Urothelium cell line (cell line): ENCODE measurements around the gene PDCD11.
"Not testable (repeated sequence)": the region's sequence is repeated elsewhere in the genome, so short reads cannot be mapped to it uniquely, and the experiment has no call there.

Source experiments
- DNase-seq: peaks from one replicate; pipeline ENCODE4 v3.0.0; 2011; ENCODE audit warnings: low spot score, mixed read lengths
- FAIRE-seq: peaks from 2 replicates; lab custom pipeline; 2011; peaks lifted over from hg19 to GRCh38; lab: Jason Lieb, UNC

PDCD11 gene

DNA sequence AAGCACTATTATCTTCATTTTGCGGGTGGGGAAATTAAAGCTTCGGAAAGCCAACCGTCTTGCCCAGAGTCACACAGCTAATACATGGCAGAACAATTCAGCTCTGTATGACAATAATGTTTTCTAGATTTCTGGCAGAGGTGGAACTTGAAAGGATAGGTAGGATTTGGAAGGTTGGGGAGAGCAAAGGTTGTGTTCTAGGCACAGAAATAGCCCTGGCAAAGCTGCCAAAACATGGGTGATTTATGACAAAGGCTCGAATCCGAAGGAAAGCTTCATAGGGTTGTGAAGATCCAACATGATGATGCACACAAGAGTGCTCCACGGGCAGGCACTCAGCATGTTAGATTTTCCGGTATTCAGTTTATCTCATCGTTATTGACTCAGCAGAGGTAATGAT lies 19.2 kb downstream of the PDCD11 start:
- DNase-seq (no peak), FAIRE-seq (no peak)

GRCh38 chr10:103416436-103417147 lies 20.2 kb downstream of the PDCD11 start:
- DNase-seq = peak; percentile 33
- no peak for FAIRE-seq

GRCh38 chr10:103417148-103417469 lies 20.7 kb downstream of the PDCD11 start:
- FAIRE-seq, DNase-seq: not testable (repeated sequence)

- FAIRE-seq = no peak
- DNase-seq = no peak
Measured at GRCh38 chr10:103417601-103418000, 21.2 kb downstream of the PDCD11 start.

- DNase-seq (no peak), FAIRE-seq (no peak)
Measured at GRCh38 chr10:103419101-103419500, 22.7 kb downstream of the PDCD11 start.

- DNase-seq (no peak), FAIRE-seq (no peak)
Measured at GRCh38 chr10:103423748-103424147, 27.3 kb downstream of the PDCD11 start.

DNA sequence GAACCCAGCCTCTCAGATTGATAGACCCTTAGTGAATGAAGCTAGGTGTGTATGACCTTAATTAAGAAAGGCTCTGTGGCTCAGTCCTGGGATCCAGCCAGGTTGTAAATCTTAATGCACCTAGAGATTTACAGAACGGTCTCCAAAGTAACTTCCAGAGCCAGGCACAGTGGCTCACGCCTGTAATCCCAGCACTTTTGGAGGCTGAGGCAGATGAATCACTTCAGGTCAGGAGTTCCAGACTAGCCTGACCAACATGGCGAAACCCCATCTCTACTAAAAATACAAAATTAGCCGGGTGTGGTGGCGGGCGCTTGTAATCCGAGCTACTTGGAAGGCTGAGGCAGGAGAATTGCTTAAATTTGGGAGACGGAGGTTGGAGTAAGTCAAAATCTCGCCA lies 31.4 kb downstream of the PDCD11 start:
- FAIRE-seq = no peak
- DNase-seq = no peak

DNA sequence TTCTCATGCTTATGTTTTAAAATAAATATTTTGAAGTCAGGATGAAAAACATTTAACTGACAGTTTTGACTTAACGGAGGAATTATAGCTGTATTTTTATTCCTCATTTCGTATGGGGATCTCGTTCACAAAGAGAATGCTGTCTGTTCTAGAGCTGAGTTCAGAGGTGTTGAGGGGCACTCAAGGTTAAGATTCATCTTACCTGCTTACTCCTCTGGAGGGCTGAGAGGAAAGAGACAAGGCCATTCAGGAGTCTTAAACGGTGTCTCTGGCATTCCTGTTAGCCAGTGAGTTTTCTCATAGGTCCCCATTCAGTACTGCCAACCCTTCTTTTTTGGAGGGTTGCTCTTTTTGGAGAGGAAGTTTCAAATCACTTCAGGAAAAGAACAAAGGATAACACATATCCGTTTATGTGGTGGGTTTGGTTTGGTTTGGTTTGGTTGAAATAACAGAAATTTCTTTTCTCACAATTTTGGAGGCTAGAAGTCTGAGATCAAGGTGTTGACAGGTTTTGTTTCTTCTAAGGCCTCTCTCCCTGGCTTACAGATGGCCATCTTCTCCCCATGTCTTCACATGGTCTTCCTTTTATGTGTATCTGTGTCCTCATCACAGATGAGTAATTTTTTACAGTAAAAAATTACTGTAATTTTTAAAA lies 32.7 kb downstream of the PDCD11 start:
- DNase-seq = no peak
- FAIRE-seq = no peak

- DNase-seq = no peak
- FAIRE-seq = no peak
Measured at GRCh38 chr10:103429647-103430046, 33.2 kb downstream of the PDCD11 start.

DNA sequence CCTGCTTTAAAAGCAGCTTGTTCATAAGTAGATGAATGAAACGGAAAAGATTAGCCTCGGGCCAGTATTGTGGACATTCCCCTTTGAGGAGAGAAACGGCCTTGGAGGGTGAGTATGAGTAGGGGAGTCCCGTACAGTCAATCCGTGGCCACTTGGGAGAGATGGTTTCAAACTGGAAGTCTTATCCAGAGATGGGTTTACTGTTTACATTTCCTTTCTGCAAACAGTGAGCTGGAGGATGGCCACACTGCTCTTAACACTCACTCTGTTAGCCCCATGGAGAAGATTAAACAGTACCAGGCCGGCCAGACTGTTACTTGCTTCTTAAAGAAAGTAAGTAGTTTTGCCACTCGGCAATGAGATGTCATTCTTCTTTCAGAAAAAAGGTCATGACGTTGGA lies 35.5 kb downstream of the PDCD11 start:
- FAIRE-seq = no peak
- DNase-seq = no peak

DNA sequence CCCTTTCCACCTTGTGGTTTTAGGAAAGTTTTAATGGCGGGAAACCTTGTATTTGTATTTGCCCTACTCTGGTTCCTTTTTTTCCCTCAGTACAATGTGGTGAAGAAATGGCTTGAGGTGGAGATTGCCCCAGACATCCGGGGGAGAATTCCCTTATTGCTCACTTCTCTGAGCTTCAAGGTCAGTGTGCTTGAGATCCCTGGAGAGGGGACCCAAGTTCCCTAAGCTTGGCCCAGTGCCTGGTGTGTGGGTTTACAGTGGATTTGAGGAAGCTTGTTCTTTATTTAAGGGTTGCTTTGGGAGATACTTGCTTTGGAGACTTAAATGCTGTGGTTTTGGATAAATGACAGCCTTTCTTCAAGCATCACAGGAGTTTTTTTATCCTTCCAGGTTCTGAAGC lies 37.4 kb downstream of the PDCD11 start:
- FAIRE-seq (no peak), DNase-seq (no peak)

GRCh38 chr10:103439776-103440175 lies 43.4 kb downstream of the PDCD11 start:
- no peak for FAIRE-seq
- DNase-seq = no peak

- FAIRE-seq = no peak
- no peak for DNase-seq
Measured at GRCh38 chr10:103440416-103440815, 44.0 kb downstream of the PDCD11 start.

DNA sequence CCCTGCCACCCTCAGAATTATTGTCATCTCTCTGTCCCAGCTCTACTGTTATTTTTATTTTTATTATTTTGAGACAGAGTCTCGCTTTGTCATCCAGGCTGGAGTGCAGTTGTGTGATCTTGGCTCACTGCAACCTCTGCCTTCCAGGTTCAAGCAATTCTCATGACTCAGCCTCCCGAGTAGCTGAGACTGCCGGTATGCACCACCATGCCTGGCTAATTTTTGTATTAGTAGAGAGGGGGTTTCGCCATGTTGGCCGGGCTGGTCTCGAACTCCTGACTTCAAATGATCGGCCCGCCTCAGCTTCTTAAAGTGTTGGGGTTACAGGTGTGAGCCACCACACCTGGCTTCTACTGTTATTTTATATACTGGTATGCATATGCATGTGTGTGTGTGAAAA lies 44.8 kb downstream of the PDCD11 start:
- no peak for FAIRE-seq

GRCh38 chr10:103441611-103442010 lies 45.2 kb downstream of the PDCD11 start:
- FAIRE-seq (no peak), DNase-seq (no peak)

More for the DNA sequence above, 44.8 kb downstream of the PDCD11 start:
- no peak for DNase-seq

DNA sequence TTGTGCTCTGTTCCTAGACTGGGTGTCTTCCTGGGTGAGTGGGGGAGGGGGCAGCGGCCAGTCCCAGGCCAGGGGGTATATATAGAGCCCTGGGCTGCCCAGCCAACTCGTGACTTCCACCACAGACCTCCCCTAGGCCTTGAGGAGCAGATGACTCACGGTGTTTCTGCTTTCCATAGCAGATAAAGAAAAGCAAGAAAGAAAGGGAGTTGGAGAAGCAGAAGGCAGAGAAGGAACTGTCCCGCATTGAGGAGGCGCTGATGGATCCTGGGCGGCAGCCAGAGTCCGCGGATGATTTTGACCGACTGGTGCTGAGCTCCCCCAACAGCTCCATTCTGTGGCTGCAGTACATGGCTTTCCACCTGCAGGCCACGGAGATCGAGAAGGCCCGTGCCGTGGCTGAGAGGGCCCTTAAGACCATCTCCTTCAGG lies 45.6 kb downstream of the PDCD11 start:
- DNase-seq (no peak), FAIRE-seq (peak; percentile 35)

- FAIRE-seq (peak; percentile 20), DNase-seq (no peak)
Measured at GRCh38 chr10:103443475-103444185, 47.2 kb downstream of the PDCD11 start.

DNA sequence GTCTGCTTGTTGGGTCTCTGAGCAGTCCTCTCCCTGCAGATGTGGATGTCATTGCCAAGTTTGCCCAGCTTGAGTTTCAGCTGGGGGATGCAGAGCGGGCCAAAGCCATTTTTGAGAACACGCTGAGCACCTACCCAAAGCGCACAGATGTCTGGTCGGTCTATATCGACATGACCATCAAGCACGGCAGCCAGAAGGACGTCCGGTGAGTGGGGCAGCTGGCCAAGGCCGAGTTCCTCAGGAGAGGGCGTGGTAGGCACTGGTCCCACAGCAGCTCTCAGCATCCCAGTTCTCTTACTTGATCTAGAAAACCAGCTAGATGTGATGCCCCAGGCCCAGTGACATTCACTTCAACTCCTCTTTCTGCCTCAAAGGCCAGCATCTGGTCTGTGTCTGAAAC lies 48.1 kb downstream of the PDCD11 start:
- no peak for DNase-seq
- FAIRE-seq = no peak

DNA sequence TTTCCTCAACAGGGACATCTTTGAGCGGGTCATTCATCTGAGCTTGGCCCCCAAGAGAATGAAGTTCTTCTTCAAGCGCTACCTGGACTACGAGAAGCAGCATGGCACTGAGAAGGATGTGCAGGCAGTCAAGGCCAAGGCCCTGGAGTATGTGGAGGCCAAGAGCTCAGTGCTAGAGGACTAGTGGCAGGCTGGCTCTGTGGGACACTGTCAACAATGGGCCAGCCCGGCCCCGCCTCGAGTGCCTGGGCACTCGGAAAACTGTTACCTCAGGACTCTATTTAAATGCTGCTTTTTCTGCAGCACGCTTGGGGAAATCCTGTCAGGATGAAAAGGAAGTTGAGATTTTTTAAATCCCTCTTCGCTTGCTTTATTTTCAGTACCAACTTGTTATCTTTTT lies 48.9 kb downstream of the PDCD11 start:
- DNase-seq = no peak
- FAIRE-seq = no peak

- FAIRE-seq = no peak
- no peak for DNase-seq
Measured at GRCh38 chr10:103445767-103446567, 49.5 kb downstream of the PDCD11 start.

DNA sequence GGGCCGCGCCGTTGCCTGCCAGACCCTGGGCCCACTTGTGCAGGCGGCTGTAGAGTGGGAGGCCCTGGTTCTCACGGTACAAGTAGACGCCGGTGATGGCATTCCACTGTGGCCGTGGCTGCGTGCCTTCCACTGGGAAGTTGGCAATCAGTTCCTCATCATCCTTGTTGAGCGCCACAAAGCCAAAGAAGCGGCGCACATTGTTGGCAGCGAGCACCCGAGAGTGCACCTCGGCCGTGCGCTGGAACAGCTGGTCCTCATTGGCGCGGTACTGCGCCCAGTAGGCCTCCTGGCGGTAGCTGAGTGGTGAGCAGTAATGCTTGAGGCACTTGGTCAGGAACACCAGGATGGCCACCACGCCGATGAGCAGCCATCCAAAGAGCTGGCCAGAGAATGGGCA lies 50.8 kb downstream of the PDCD11 start:
- FAIRE-seq = no peak
- no peak for DNase-seq
